Left forelimb (tissue), 1 donor: ENCODE measurements around the gene PABPC3.

ENCODE experiments used
- DNase-seq: peaks from one replicate; pipeline ENCODE4 v3.0.0-alpha.2; 2018; ENCODE audit warnings: low spot score

Gene PABPC3

GRCh38 chr13:25095851-25096453 is at the start of gene PABPC3:
PABPC3 (plus strand) TSS chr13:25096136; CDS start chr13:25096199, 63 bp downstream.
- no peak for DNase-seq

GRCh38 chr13:25046274-25046984 is 49.5 kb upstream of the PABPC3 start:
- no peak for DNase-seq

GRCh38 chr13:25046985-25047511 is 48.9 kb upstream of the PABPC3 start:
- DNase-seq = no peak

GRCh38 chr13:25051065-25051464 is 44.9 kb upstream of the PABPC3 start:
- DNase-seq = no peak

- no peak for DNase-seq
Observed at GRCh38 chr13:25059166-25059565, 36.8 kb upstream of the PABPC3 start.

- no peak for DNase-seq
Observed at GRCh38 chr13:25059958-25060357, 36.0 kb upstream of the PABPC3 start.

GRCh38 chr13:25062479-25062878 is 33.5 kb upstream of the PABPC3 start:
- no peak for DNase-seq

GRCh38 chr13:25064396-25064795 is 31.5 kb upstream of the PABPC3 start:
- no peak for DNase-seq

GRCh38 chr13:25065974-25066770 is 29.8 kb upstream of the PABPC3 start:
- no peak for DNase-seq

GRCh38 chr13:25067064-25067463 is 28.9 kb upstream of the PABPC3 start:
- DNase-seq = no peak

GRCh38 chr13:25068810-25069209 is 27.1 kb upstream of the PABPC3 start:
- no peak for DNase-seq

GRCh38 chr13:25069236-25069635 is 26.7 kb upstream of the PABPC3 start:
- no peak for DNase-seq

- DNase-seq = no peak
Observed at GRCh38 chr13:25069911-25070310, 26.0 kb upstream of the PABPC3 start.

- no peak for DNase-seq
Observed at GRCh38 chr13:25080773-25081172, 15.2 kb upstream of the PABPC3 start.

GRCh38 chr13:25084096-25084495 is 11.8 kb upstream of the PABPC3 start:
- no peak for DNase-seq

- no peak for DNase-seq
Observed at GRCh38 chr13:25085125-25085742, 10.7 kb upstream of the PABPC3 start.

- no peak for DNase-seq
Observed at GRCh38 chr13:25088562-25089221, 7.2 kb upstream of the PABPC3 start.

GRCh38 chr13:25097426-25097825 is 1.5 kb downstream of the PABPC3 start:
- DNase-seq = no peak

GRCh38 chr13:25103711-25104110 is 7.8 kb downstream of the PABPC3 start:
- DNase-seq = no peak

GRCh38 chr13:25109341-25109740 is 13.4 kb downstream of the PABPC3 start:
- DNase-seq = no peak

GRCh38 chr13:25110956-25111584 is 15.1 kb downstream of the PABPC3 start:
- no peak for DNase-seq
